Colon (tissue), 2 donors: ENCODE data around the gene TNS1.

Experiments used
- FAIRE-seq: peaks from 2 replicates; lab custom pipeline; 2012; peaks lifted over from hg19 to GRCh38; lab: Jason Lieb, UNC
- donor health status: control.
- donor health status: control.

TNS1 gene

DNA sequence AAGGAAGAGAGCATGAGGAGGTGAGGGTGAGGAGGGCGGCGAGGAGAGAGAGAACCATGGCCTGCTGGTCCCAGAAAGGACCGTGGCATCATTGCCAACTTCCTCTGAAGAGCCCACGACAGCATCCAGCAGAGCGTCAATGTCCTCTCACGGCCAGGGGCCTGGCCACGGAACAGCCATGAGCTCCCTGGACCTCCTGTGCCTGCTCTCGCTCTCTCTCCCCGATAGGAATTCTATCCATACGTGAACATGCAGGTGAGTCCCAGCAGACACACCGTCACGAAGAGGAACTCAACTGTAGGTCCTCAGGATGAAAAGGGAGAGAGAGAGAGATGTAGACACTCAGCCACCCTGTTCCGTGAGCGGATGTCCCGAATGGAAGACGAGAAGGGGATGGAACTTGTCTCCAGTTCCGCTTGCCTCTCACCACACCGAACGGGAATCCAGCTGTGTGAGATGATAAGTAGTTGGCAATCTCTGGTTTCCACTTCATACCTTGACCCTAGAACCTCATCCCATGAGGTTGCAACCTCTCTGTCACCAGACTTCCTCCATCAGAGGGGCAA, 107.6 kb downstream of the TNS1 start:
- no peak for FAIRE-seq

- FAIRE-seq: no peak
Measured at GRCh38 chr2:217893440-217893839, 109.4 kb downstream of the TNS1 start.

DNA sequence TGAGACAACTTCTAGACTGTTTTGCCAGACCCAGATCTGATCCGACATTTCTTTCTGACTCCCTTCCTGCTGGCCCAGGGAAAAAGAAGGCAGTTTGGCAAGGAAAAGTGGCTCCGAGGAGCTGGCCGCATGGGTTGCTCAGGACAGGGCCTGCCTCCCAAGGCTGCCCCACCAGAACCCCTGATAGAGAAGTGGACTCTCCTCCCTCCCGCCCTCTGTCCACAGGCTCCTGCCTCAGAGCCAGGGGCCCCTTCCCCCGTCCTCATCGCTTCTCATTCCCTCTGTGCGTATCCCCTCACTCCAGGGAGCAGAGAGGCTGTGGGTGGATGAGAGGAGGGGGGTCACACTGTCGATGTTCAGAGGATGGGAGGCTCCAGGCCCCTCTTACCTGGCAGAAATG, 110.2 kb downstream of the TNS1 start:
- FAIRE-seq: no peak

DNA sequence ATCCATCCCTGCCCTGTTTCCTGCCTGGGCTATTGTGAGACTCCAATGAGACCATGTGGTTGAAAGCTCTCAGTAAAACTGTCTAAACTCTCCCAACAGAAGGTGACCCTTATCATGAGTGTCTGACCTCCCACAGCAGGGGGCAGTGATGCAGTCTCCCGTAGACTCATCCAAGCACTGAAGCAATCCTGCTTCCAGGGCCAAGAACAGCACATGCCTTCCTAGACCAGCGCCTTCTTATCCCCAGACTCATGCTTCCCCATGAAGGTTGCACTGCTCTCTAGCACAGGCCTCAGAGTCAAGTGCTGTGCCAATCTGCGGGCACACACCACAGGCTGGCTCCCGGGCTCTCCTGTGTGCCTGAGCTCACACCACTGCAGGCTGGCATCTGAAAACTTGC, 112.3 kb downstream of the TNS1 start:
- no peak for FAIRE-seq

- no peak for FAIRE-seq
Measured at GRCh38 chr2:217889656-217890055, 113.1 kb downstream of the TNS1 start.

- FAIRE-seq: no peak
Measured at GRCh38 chr2:217887841-217888701, 114.7 kb downstream of the TNS1 start.

GRCh38 chr2:217886720-217887309, 116.0 kb downstream of the TNS1 start:
- FAIRE-seq: no peak

DNA sequence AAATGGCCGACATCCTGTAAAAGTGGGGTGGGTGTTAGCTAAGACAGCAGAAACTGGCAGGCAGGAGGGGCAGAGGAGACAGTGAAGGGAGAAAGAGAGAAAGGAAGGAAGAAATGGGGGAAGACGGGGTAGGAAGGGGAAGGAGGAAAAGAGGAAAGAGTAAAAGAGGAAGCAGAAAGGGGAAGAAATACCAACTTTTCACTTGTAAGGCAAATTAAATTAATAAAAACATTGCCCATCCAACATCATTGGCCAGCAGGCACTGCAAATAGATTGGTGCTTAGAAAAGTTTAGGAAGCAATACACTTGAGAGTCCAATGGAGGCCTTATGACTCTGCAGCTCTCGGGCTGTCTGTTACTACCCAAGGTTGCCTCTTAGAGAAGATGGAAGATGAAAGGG, 116.7 kb downstream of the TNS1 start:
- no peak for FAIRE-seq

GRCh38 chr2:217884985-217885384, 117.8 kb downstream of the TNS1 start:
- no peak for FAIRE-seq

DNA sequence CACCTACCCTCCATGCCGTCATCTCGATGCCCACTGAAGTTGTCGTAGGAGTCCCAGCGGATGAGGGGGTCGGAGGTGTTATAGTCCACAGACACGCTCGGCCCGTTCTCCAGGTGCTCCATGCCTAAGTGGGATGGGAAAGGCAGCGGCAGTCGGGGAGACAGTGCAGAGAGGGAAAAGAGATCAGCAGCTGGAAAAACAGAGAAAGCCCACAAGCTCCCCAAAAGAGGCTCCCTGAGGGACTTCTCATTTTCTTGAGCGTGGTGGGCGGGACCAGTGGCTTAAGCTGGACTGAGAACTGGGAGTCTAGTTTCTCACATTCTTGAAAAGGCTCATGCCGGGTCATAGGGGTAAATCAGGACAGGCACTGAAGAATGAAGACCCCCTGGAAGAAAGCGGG, 121.9 kb downstream of the TNS1 start:
- no peak for FAIRE-seq

DNA sequence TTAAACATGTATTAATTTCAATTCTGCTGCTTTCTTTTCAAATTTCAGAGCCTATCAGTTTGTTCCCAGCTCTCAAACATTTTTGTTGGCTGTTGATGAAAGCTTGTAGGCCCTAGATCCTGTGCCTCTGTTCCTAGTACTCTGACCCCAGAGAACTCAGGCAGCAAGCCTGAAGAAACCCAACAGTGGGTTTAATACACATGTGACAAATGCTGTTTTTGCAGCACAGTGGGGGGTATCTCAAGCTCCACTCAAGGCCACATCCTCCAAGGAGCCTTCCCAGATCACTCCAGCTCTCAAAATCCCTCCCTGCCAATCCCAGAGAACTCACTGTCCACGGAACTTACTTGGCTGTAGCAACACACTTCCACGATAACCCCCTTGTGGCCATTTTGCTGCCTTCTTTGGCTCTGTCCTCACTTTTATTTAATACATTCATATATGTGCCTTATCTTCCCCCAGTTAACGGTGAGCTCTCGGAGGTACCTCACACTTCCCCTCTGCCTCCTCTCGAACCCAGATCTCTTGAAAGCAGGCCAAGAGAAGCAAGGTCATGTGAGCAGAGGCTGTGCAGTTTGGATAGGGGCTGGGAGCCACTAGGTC, 122.4 kb downstream of the TNS1 start:
- FAIRE-seq: no peak

DNA sequence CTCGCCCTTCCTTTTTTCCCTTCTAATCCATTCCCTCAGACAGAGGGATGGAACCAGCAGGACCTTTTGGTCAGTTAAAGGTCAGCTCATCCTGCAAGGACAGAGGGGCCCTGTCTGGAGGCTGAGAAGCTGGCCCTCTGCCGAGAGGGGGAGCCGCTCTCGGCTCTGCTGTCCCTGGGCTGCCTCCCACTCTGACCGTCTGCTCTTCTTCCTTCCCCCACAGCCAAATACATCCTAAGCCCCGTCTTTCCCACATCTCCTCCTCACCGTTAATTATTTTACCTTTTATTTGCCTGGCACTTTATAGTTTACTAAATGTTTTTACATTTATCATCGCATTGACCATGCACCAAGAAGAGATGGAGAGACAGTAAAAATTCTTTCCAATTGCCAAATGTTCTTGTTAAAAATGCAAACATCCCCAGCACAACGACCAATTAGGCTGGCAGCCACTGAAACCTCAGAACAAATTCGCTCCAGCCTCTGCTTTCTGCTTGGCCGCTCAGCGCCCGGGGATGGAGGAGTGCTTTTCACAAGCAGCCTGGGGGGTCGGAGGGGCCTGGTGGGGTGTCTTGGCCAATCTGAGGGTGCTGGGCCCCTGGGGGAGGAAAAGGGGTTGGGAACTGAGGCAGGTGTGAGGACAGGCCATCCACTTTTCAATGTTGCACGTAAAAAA, 123.7 kb downstream of the TNS1 start:
- no peak for FAIRE-seq

DNA sequence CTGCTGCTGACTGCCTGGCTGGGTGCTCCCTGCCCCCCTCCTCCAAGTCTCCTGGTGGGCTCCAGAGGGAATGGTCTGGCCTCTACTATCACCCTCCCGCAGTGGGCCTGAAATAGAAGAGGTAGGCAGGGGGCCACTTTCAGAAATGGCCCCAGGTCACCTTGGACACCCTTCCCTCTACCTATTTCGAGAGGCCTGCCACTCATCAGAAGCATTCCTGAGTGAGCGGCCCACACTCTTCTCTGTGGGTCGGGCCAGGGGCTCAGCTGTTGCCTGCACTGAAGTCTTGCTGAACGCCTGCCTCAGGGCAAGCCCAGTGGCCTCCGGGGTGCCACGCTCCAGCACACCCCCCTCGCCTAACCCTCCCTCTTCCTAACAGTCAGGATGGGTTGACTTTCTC, 124.9 kb downstream of the TNS1 start:
- no peak for FAIRE-seq

GRCh38 chr2:217876253-217876570, 126.6 kb downstream of the TNS1 start:
- no peak for FAIRE-seq

DNA sequence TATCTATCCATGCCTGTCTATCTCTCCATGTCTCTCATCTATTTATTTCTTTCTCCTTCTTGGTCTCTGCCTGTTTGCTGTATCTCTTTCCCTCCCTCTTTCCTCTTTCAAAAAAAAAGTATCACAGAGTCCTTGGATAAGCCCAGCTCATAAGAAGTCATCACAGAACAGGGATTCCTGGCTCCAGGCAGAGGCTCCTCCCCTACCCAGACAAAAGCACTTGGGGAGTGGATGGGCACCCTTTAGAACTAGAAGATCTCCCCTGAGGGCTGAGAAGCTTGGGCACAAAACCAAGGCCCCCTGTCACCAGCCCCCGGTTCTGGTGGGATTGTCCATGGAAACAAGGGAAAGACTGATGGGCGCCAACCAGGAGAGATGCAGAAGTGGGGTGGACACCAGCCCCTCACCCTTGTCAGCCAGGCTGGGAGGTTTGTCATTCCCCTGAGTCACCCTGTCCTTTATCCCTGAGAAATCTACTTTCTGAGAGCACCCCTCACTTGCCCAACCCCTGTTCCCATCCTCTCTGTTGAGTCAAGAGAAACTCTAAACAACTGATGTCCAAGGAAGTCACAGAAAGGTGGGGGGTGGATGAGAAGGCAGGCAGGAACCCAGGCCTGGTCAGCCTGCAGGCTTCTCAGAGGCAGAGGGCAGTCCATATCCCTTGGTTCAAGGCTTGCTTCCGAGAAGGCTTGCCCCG, 127.1 kb downstream of the TNS1 start:
- no peak for FAIRE-seq

DNA sequence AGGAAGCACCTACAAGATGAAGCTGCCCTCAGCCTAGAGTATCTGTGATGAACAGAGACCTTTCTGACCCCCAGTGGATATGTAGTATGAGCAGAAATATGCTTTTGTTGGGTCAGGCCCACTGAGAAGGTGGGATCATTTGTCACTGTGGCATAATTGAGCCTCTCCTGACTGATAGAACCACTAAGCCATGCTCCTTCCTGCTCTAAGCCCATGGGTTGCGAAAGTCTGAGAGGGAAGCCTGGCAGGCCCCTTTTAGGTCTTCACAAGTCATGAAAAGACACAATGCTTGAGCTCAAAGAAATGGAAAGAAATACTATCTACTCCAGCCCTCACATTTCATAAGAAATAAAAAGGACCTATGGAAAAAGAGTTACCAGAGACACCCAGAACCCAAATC, 127.7 kb downstream of the TNS1 start:
- FAIRE-seq: no peak

DNA sequence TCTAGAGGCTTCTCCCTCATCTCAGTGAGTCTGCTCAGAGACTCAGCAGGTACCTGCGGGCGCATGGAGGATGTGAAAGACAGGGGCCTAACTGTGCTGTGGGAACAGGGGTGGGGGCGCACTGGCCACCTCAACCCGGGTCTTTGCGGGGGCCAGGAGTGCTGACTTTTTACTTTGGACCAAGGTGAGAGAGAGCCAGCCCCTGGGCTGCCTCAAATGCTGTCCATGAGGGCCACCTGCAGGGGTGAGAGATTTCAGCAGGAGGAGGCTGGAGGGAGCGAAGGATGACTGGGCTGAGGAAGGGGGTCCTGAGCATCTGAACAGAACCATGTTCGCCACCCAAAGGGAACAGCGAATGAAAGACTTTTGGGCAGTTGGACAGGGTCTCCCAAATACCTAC, 129.4 kb downstream of the TNS1 start:
- no peak for FAIRE-seq

DNA sequence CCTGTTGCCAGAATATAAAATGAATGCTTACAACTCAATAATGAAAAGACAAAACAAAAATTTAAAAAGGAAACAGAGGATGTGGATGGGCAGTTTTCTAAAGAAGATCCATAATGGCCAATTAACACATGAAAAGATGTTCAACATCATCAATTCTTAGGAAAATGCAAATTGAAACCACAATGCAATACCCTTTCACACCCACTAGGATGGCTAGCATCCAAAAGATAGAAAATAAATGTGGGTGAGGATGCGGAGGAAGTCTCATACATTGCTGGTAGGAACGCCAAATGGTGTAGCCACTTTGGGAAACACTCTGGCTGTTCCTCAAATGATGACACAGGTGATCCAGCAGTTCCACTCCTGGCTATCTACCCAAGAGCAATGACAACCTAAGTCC, 130.5 kb downstream of the TNS1 start:
- FAIRE-seq: no peak

DNA sequence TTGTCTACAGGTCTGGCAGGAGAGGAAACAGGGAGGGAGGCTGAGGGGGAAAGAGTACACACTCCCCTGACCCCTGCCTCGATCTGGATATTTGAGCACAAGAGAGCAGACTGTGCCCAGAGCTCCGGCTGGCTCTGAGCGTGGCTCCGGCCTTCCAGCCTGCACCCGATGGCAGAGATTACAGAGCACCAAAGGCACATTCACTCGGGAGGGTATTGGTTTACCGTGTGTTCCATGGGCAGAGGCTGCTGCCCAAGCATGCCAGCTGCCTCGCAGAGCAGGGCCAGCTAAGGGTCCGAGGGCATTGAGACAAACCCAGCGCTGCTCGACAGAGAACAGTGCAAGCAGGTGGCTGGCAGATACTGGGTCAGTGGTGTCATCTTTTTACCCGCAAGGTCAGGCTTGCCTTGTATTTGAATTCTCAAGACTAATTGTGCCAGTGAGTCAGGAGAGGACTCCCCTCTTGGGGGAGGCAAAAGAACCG, 132.2 kb downstream of the TNS1 start:
- no peak for FAIRE-seq

- no peak for FAIRE-seq
Measured at GRCh38 chr2:217868911-217869334, 133.9 kb downstream of the TNS1 start.

GRCh38 chr2:217868265-217868892, 134.4 kb downstream of the TNS1 start:
- FAIRE-seq: no peak
